Endothelial cell (in vitro differentiated cells): ENCODE results near the gene OTOG. TPM values are rescaled to one million over a fixed set of nuclear protein-coding genes. Genes with fewer than 3 reads are reported as not detected.

Source experiments
- DNase-seq: peaks from one replicate; pipeline ENCODE4 v3.0.0; 2021; ENCODE audit warnings: low spot score
- H3K27ac Mint-ChIP-seq: one replicate; pipeline ENCODE4 v1.8.0; 2021; ENCODE audit warnings: mixed read lengths, inconsistent platforms; ENCODE audit not compliant: unreplicated experiment
- H3K27me3 Mint-ChIP-seq: one replicate; pipeline ENCODE4 v1.8.0; 2021; ENCODE audit warnings: mild to moderate bottlenecking, moderate library complexity, mixed read lengths, inconsistent platforms; ENCODE audit not compliant: unreplicated experiment
- H3K36me3 Mint-ChIP-seq: one replicate; pipeline ENCODE4 v1.8.0; 2021; ENCODE audit warnings: mild to moderate bottlenecking, low read depth, mixed read lengths, inconsistent platforms; ENCODE audit not compliant: unreplicated experiment
- H3K4me1 Mint-ChIP-seq: one replicate; pipeline ENCODE4 v1.8.0; 2021; ENCODE audit warnings: mild to moderate bottlenecking, mixed read lengths, inconsistent platforms; ENCODE audit not compliant: unreplicated experiment
- H3K4me3 Mint-ChIP-seq: one replicate; pipeline ENCODE4 v1.8.0; 2021; ENCODE audit warnings: mild to moderate bottlenecking, mixed read lengths, inconsistent platforms; ENCODE audit not compliant: unreplicated experiment
- H3K9me3 Mint-ChIP-seq: one replicate; pipeline ENCODE4 v1.8.0; 2021; ENCODE audit warnings: mixed read lengths, inconsistent platforms; ENCODE audit not compliant: unreplicated experiment
- CTCF ChIP-seq: fragments of 200-600 bp; sonication (generic); IDR thresholded peaks from one replicate; pipeline ENCODE4 v1.5.0; 2021; ENCODE audit warnings: antibody characterized with exemption; ENCODE audit not compliant: unreplicated experiment
- total RNA-seq: library from RNA; stranded (reverse); fragmentation: NEBNext Ultra II Directional; extraction: Animal tissue kit (Norgen Biotek cat#: 25700); gene quantifications from one replicate; pipeline ENCODE4 v1.2.1, GENCODE V29; 2021; ENCODE audit not compliant: unreplicated experiment

OTOG gene
- total RNA-seq, 1 donor from 2014 or later = 0.13 TPM

DNA sequence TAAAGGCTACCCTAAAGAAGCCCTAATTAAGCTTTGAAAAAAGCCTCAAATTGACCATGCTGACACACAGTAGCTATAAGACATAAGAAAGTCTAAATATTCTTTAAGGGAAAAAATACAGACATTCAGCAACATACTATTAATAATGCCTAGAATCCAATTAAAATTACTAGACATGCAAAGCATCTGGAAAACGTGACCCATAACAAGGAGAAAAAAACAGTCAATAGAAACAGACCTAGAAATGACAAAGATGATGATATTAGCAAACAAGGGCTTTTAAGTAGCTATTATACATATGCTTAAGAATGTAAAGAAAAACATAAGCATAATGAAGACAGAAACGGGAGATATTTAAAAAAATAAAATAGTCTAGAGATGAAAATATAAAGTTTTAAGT lies 108.6 kb downstream of the OTOG start:
- Mint-ChIP-seq H3K27me3 (peaks cover 4% of the 10 kb centered on the region), H3K4me3 (no peak overlapping the region), H3K4me1 (no peaks in the 10 kb centered on the region), H3K9me3 (no peaks in the 10 kb centered on the region), H3K27ac (no peak overlapping the region), H3K36me3 (peaks cover 4% of the 10 kb centered on the region)
- no peak for TF ChIP-seq CTCF
- DNase-seq = no peak

DNA sequence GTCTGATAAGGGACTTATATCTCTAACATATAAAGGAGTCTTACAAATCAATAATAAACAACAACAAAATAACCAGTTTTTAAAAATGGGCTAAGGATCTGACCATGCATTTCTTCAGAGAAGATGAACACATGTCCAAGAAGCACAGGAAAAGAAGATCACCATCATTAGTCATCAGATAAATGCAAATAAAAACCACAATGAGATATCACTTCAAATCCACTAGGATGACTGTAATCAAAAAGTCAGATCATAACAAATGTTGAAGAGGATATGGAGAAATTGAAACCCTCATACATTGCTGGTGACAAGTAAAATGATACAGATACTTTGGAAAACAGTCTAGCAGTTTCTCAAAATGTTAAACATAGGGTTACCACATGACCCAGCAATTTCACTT lies 111.2 kb downstream of the OTOG start:
- DNase-seq = no peak
- H3K27me3 Mint-ChIP-seq = peaks cover 2% of the 10 kb centered on the region
- H3K4me3 Mint-ChIP-seq = no peak overlapping the region
- no peak overlapping the region for H3K27ac Mint-ChIP-seq
- no peaks in the 10 kb centered on the region for H3K4me1 Mint-ChIP-seq
- TF ChIP-seq CTCF = no peak
- peaks cover 4% of the 10 kb centered on the region for H3K36me3 Mint-ChIP-seq
- no peaks in the 10 kb centered on the region for H3K9me3 Mint-ChIP-seq

DNA sequence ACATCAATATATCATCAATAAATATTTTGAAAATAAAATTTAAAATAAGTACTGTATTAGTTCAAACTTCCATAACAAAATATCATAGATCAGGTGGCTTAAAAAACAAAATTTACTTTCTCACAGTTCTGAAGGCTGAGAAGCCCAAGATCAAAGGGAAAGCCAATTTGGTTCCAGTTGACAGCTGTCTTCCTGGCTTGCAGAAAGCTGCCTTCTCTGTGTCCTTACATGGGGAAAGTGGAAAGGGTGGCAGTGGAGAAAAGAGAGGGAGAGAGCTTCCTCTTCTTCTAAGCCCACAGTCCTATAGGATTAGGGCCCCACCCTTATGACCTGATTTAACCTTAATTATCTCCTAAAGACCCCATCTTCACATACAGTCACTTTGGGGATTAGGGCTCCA lies 121.1 kb downstream of the OTOG start:
- DNase-seq = no peak
- Mint-ChIP-seq H3K4me1 (no peaks in the 10 kb centered on the region), H3K27ac (no peak overlapping the region), H3K27me3 (peaks cover 6% of the 10 kb centered on the region), H3K4me3 (no peak overlapping the region), H3K36me3 (no peaks in the 10 kb centered on the region), H3K9me3 (no peaks in the 10 kb centered on the region)
- TF ChIP-seq CTCF = no peak

GRCh38 chr11:17672469-17672868 lies 125.4 kb downstream of the OTOG start:
- Mint-ChIP-seq H3K9me3 (no peaks in the 10 kb centered on the region), H3K27me3 (peaks cover 6% of the 10 kb centered on the region), H3K36me3 (peaks cover 4% of the 10 kb centered on the region), H3K4me3 (no peak overlapping the region), H3K27ac (no peak overlapping the region), H3K4me1 (no peaks in the 10 kb centered on the region)
- TF ChIP-seq CTCF = no peak
- DNase-seq = no peak

GRCh38 chr11:17673951-17674350 lies 126.9 kb downstream of the OTOG start:
- no peaks in the 10 kb centered on the region for H3K4me1 Mint-ChIP-seq
- H3K27me3 Mint-ChIP-seq = peaks cover 6% of the 10 kb centered on the region
- H3K4me3 Mint-ChIP-seq = no peak overlapping the region
- H3K36me3 Mint-ChIP-seq = peaks cover 4% of the 10 kb centered on the region
- no peaks in the 10 kb centered on the region for H3K9me3 Mint-ChIP-seq
- DNase-seq = no peak
- no peak for TF ChIP-seq CTCF
- no peak overlapping the region for H3K27ac Mint-ChIP-seq
